ENCODE measurements around the gene CATSPERE.
"Not testable (repeated sequence)": the region's sequence is repeated elsewhere in the genome, so short reads cannot be mapped to it uniquely, and the experiment has no call there.

Gene CATSPERE

GRCh38 chr1:244672946-244673682 lies 212.0 kb downstream of the CATSPERE start:
- no peak for DNase-seq (ENCODE audit: low read depth)
- TF ChIP-seq, protein P1, sequence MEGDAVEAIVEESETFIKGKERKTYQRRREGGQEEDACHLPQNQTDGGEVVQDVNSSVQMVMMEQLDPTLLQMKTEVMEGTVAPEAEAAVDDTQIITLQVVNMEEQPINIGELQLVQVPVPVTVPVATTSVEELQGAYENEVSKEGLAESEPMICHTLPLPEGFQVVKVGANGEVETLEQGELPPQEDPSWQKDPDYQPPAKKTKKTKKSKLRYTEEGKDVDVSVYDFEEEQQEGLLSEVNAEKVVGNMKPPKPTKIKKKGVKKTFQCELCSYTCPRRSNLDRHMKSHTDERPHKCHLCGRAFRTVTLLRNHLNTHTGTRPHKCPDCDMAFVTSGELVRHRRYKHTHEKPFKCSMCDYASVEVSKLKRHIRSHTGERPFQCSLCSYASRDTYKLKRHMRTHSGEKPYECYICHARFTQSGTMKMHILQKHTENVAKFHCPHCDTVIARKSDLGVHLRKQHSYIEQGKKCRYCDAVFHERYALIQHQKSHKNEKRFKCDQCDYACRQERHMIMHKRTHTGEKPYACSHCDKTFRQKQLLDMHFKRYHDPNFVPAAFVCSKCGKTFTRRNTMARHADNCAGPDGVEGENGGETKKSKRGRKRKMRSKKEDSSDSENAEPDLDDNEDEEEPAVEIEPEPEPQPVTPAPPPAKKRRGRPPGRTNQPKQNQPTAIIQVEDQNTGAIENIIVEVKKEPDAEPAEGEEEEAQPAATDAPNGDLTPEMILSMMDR (IDR thresholded peaks at IDR 0.05; ENCODE audit: insufficient read depth, low read depth, low read length, missing control alignments): no peak
- H3K4me3 ChIP-seq (ENCODE audit: low read depth, low read length): no peak overlapping the region

GRCh38 chr1:244674446-244674845 lies 213.4 kb downstream of the CATSPERE start:
- DNase-seq (ENCODE audit: low read depth): no peak
- H3K4me3 ChIP-seq (ENCODE audit: low read depth, low read length): no peak overlapping the region
- TF ChIP-seq, protein P1 (IDR thresholded peaks at IDR 0.05; ENCODE audit: insufficient read depth, low read depth, low read length, missing control alignments): no peak

- no peak for DNase-seq (ENCODE audit: low read depth)
- H3K4me3 ChIP-seq (ENCODE audit: low read depth, low read length): no peak overlapping the region
- TF ChIP-seq, protein P1 (IDR thresholded peaks at IDR 0.05; ENCODE audit: insufficient read depth, low read depth, low read length, missing control alignments): no peak
Measured at GRCh38 chr1:244675167-244675566, 214.1 kb downstream of the CATSPERE start.

DNA sequence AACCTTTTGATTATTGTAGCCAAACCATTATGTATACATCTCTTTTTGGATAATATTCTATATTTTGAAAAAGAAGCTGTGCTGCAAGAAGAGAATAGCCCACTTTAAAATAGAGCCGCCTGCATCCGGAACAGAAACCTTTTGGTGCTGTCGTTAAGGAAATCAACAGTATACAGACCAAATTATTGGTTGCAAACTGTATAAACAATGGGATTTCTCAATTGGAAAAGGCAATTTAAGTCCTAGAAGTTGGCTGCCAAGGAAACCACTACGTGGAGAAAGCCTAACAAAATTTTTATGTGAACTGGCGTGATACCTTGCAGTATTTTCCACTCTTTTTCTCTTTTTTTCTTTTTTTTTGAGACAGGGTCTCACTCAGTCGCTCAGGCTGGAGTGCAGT lies 217.6 kb downstream of the CATSPERE start:
- TF ChIP-seq, protein P1 (IDR thresholded peaks at IDR 0.05; ENCODE audit: insufficient read depth, low read depth, low read length, missing control alignments): no peak
- no peak overlapping the region for H3K4me3 ChIP-seq (ENCODE audit: low read depth, low read length)
- DNase-seq (ENCODE audit: low read depth): no peak

DNA sequence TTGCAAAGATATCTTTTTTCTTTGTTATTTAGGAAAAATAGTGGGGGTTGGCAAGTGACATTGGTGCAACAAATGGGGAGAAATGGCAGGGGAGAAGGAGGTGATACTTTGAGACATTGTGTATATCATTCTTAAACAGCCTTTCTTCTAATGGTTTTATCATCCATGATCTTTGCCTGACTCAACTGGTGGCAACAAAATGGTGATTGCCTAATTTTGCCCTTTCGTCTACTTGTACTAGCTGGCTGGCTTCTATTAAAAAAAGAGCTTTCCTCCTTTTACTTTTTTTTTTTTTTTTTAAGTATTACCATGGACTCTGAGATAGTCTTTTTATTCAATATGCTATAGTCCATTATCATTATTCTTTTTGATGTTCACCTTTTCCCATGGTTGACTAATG lies 219.6 kb downstream of the CATSPERE start:
- H3K4me3 ChIP-seq (ENCODE audit: low read depth, low read length): no peak overlapping the region
- no peak for DNase-seq (ENCODE audit: low read depth)
- TF ChIP-seq, protein P1 (IDR thresholded peaks at IDR 0.05; ENCODE audit: insufficient read depth, low read depth, low read length, missing control alignments): no peak

- DNase-seq (ENCODE audit: low read depth); H3K4me3 ChIP-seq (ENCODE audit: low read depth, low read length): not testable (repeated sequence)
Measured at GRCh38 chr1:244682087-244682486, 221.0 kb downstream of the CATSPERE start.

Data from GM12865 (cell line).